Islet precursor cell (in vitro differentiated cells): ENCODE results near the gene SHTN1.
A peak's percentile ranks its signal among the peaks of the same experiment; 100 is the strongest.

Experiments
- DNase-seq: peaks from one replicate; pipeline ENCODE4 v3.0.0-alpha.2; 2018

Gene SHTN1

DNA sequence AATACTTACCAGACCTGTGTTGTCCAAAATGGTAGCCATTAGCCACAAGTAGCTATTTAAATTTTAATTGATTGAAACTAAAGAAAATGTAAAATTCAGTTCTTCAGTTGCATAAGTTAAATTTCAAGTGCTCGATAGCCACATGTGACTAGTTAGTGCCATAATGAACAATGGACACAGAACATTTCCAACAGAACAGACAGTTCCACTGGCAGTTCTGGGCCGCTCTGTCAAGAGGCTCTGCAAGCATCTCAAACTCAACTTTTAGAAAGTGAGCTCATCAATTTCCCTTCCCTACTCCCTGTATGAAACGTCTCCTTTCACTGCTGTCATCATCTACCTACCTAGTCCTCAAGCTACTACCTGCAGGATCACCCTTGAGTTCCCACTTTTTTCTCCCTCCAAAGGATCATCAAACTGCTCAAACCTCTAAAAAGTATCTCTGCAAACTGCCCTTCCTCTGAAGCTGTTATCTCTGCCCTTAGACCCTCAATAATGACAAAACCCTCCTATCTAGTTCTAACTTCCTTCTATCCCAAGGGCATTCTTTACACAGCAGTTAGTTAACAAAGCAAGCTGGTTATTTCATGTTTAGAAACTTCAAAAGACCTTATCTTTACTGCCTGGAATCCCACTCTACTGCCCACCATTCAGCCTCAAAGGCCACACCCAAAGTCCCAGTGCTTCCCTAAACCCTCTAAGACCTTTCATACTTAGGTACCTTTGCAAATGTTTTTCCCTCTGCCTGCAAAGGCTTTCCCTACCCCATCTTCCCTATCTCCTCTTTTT is 20.6 kb downstream of the SHTN1 start:
- no peak for DNase-seq

DNA sequence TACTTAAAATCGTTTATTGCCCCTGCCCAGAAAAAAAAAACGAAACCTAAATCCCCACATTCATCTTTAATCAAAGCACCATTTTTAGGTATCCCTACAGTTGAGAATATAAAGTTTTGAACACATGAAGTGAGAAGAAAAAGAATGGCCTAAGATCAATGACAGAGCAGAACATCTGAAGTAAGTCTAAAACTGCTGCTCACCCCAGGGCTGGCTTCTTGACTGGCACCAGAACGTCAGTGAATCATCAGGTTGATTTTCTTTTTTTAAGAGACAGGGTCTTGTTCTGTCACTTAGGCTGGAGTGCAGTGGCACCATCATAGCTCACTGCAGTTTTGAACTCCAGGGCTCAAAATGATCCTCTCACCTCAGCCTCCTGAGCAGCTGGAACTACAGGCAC is 24.9 kb downstream of the SHTN1 start:
- DNase-seq, result no peak

- DNase-seq, result no peak
Measured at GRCh38 chr10:116978901-116979300, 26.1 kb downstream of the SHTN1 start.

- DNase-seq, result no peak
Measured at GRCh38 chr10:116974456-116975005, 30.5 kb downstream of the SHTN1 start.

- no peak for DNase-seq
Measured at GRCh38 chr10:116973946-116974455, 31.0 kb downstream of the SHTN1 start.

DNA sequence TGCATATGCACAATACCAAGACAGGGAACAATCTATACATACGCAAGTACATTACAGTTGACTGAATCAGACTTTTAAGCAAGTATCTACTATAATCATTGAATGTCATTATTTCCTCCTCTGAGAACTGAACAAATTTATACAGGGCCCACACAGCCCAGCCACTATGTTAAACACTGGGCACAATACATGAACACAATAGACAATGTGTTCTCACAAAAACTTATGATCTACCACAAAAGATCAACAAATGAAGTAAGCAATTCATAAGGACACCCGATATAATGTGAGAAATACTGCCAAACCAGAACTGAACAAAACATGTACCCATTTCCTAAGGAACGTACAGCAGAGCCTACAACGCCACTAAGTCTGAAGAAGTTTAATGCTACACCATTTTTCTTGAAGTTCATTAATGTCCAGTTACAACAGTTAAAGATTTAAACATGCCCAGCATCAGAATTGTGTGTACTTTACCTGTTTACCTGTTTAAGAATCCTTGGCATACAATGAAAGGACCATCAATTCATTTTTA is 31.5 kb downstream of the SHTN1 start:
- DNase-seq, result no peak

GRCh38 chr10:116972131-116972530 is 32.9 kb downstream of the SHTN1 start:
- no peak for DNase-seq

DNA sequence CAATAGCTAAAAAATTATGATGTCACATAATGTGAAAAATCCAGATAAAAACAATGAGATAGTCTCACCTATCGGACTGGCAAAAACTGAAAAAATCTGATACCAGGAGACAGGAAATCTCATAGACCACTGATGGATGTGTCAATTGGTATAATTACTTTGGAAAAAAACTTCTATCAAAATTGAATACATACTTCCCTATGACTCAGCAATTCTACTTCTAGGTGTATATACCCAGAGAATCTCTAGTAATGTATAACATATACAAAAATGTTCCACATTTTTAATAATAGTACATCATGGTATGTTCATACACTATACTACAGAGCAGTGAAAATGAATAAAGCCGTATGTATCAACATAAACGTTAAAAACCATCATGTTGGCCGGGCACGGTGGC is 34.9 kb downstream of the SHTN1 start:
- no peak for DNase-seq

GRCh38 chr10:116968331-116968730 is 36.7 kb downstream of the SHTN1 start:
- no peak for DNase-seq

GRCh38 chr10:116961406-116962251 is 43.4 kb downstream of the SHTN1 start:
- DNase-seq, result no peak

GRCh38 chr10:116960066-116960776 is 44.8 kb downstream of the SHTN1 start:
- DNase-seq, result no peak

- DNase-seq, result no peak
Measured at GRCh38 chr10:116952729-116953128, 52.3 kb downstream of the SHTN1 start.

DNA sequence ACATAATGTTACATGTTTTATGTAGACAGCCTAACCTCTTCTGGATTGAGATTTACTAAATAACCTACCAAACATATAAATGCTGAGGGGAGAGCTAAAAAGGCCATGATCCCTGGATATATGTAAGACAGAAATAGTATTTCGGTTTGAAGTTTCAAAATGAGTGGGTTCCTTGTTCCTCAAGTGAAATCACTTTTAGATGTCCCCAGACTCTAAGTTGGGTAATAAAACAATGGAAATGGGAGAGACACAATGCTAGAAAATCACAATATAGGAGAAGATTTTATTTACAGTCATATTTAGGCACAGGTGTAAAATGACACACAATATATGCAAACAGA is 56.5 kb downstream of the SHTN1 start:
- no peak for DNase-seq

- peak; percentile 67 for DNase-seq
Measured at GRCh38 chr10:116947841-116948529, 57.0 kb downstream of the SHTN1 start.

DNA sequence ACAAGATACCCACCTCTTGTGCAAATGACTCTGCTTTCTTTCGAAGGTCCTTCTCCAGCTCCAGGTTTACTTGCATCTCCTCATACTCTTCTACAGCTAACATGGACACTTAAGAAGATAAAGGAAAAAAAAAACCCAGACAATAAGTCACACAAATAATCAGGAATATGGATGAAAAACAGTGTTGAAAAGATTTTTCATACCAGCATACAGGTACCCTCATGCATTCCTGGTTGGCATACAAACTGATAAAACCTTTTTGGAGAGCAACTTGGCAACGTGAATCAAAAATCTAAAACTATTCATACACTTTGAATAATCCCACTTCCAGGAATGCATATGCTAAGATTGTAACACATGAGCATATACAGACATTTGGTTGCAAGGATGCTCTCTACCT is 60.1 kb downstream of the SHTN1 start:
- no peak for DNase-seq

DNA sequence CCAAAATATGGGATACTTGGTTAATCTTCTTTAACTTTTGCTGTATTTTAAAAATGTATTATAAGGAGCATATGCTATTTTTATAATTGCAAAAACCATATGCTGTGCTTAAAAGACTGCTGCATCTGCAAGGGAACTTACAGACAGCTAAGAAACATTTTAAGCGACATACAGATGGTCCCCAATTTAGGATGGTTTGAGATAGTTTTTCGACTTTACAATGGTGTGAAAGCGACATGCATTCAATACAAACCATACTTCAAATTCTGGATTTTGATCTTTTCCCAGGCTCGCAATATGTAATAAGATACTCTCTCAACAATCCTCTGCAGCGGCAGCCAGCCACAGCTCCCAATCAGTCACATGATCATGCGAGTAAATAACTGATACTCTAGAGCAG is 73.2 kb downstream of the SHTN1 start:
- DNase-seq, result no peak

DNA sequence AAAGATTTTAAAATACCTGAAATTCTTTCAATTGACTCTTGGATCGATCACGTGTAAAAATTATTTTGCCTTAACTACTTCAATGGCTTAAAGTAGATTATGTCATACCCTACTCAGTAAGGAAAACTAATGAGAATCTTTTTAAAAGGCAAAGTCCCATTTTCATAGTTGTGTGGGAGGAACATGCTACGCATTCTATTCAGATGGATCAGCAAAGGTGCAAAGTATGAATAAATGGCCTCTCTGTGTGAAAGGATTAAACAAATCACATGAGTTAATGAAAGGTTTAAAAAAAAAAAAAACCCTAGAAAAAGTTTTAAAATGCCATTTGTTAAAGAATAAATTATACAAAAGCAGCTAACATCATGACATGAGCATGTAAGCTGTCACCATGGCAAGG is 78.6 kb downstream of the SHTN1 start:
- no peak for DNase-seq

DNA sequence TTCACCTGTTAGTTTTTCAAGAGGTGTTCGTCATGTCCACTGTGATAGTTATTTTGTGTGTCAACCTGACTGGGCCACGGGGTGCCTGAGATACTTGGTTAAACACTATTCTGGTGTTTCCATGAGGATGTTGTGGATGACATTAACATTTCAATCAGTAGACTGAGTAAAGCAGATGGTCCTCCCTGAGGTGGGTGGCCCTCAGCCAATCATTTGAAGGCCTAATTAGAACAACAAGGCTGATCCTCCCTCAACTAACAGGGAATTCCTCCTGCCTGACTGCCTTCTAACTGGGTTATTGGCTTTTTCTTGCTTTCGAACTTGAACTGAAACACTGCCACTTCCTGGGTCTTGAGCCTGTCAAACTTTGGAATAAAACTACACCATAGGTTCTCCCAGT is 79.9 kb downstream of the SHTN1 start:
- DNase-seq, result no peak

- no peak for DNase-seq
Measured at GRCh38 chr10:116919706-116920105, 85.3 kb downstream of the SHTN1 start.

DNA sequence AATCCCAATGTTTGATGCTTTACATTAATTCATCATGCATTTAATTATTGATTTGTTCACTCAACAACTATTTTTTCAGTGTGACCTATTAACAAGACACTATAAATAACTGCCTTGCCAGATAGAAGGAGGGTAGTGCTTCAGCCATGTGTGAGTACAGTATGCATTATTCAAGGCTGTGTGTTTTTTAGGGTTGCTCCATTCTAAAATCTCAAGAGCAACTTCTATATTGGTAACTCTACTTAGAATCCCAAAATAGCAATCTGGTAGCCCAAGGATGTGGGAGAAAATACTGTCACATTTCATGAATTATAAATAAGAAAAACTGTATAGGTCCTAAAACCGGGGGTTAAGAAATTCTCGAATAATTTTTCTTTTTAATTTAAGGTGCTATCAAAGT is 85.8 kb downstream of the SHTN1 start:
- DNase-seq, result no peak

- no peak for DNase-seq
Measured at GRCh38 chr10:116918583-116918982, 86.4 kb downstream of the SHTN1 start.

- DNase-seq, result no peak
Measured at GRCh38 chr10:116917481-116917880, 87.5 kb downstream of the SHTN1 start.
